Stimulated activated CD4-positive, alpha-beta T cell treated with anti-CD3 and anti-CD28 coated beads, Interleukin-2, amount 100 ng/mL, for 24 hours (primary cell): ENCODE measurements around the gene MTG2.

Experiments used
- DNase-seq, 2 donors: peaks; one replicate each; pipeline ENCODE4 v3.0.0-alpha.2; 2020

The MTG2 gene

DNA sequence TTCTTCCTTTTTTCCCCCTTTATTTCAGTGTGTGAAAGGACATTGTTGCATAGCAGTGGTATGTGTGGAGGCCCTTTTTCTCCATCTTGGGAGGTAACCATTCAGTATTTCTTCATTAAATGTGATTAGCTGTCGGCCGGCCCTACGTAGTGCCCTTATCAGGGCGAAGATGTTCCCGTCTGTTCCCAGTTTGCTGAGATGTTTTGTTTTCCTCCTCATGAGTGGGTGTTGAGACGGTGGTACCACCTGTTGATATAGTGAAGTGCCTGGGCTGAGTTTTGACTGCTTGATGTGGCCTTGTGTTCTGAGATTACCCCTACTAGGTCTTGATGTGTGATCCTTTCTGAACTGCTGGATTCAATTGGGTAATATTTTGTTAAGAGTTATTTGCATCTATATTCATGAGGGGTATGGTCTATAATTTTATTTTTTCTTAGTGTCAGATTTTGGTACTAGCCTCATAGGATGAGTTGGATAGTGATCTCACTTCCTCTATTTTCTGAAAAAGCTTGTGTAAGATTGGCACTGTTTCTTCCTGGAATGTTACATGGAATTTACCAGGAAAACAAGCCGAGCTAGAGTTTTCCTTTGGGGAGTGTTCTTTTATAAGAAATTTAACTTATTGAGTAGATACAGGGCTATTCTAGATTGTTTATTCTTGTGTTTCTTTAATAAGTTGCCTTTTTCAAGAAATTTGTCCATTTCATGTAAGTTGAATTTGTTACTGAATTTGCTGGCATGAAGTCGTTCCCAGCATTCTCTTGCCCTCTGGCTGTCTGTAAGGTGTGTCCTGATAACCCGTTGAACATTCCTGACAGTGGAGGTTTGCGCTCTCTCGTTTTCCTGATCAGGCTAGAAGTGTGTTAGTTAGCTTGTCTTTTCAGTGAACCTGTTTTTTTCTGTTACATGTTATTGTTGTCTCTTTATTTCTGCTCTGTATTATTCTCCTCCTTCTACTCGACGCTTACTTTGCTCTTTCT lies 4.3 kb downstream of the MTG2 start:
- DNase-seq = no peak

- DNase-seq = no peak
Observed at GRCh38 chr20:62190639-62191411, 8.0 kb downstream of the MTG2 start.

DNA sequence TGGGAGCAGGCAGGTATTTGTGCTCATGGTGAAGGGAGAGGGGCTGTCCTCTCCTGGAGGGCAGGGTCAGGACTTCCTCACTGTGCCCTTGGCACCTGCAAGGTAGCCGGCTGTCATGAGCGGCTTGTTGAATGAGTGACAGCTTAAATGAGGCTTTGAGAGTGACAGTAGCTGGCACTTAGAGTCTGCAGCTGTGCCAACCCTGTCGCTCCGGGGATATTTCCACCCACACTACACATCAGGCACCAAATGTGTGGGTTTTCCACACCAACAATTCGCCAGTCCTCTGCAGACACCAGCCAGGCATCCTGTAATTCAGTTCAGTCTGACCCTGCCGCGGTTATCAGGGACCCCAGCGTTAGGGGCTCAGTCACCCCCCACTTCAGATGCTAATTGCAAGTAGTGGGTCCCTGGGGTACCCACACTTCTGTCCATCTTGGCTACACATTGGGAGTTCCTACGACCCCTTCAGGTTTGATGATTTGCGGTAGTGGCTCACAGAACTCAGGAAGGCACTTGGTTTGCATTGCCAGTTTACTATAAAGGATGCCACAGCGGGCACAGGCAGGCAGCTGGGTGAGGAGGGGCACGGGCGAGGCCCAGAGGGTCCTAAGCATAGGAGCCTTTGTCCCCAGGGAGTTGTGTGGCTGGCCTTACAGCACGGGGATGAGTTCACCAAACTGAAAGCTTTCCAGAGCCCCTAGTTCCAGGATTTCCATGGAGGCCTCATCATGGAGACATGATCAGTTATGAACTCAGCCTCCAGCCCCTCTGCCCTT lies 9.1 kb downstream of the MTG2 start:
- DNase-seq = no peak

GRCh38 chr20:62192635-62193034 lies 9.8 kb downstream of the MTG2 start:
- no peak for DNase-seq

- DNase-seq = no peak
Observed at GRCh38 chr20:62193079-62194025, 10.5 kb downstream of the MTG2 start.

DNA sequence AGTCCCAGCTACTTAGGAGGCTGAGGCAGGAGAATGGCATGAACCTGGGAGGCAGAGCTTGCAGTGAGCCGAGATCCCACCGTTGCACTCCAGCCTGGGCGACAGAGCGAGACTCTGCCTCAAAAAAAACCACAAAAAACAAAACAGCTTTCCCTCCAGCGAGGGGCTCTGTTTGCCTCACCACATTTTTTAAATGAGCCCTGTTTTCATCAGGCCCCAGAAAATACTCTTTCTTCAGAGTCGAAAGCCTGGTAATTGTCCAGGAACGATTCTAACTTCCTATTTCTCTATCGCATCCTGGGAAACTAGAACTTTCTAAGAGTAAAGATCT lies 12.2 kb downstream of the MTG2 start:
- no peak for DNase-seq

GRCh38 chr20:62195736-62196135 lies 12.9 kb downstream of the MTG2 start:
- no peak for DNase-seq

DNA sequence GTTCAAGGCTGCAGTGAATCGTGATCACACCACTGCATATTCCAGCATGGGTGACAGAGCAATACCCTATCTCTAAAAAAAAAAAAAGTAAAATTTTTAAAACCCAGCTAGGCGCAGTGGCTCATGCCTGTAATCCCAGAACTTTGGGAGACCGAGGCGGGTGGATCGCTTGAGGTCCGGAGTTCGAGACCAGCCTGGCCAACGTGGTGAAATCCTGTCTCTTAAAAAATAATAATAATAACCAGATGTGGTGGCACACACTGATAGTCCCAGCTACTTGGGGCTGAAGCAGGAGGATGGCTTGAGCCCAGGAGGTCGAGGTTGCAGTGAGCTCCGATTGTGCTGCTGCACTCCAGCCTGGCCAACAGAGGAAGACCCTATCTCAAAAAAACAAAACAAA lies 13.5 kb downstream of the MTG2 start:
- no peak for DNase-seq

DNA sequence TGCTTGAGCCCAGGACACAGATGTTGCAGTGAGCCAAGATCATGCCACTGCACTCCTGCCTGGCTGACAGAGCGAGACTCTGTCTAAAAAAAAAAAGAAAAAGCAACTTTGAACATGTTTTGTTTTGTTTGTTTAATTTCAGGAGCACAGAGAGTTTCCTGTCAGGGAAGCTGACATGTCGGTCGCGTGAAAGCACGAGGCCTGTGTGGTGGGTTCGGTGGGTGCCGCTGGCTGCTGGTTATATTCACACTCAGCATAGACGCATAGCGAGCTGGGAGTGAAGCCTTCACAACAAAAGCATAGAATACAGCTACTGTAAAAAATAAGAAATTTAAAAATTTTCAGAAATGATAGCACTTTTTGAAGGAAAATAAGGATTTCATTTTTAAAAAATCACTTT lies 14.5 kb downstream of the MTG2 start:
- no peak for DNase-seq

GRCh38 chr20:62197801-62198200 lies 15.0 kb downstream of the MTG2 start:
- no peak for DNase-seq

- DNase-seq = no peak
Observed at GRCh38 chr20:62198496-62198895, 15.7 kb downstream of the MTG2 start.

DNA sequence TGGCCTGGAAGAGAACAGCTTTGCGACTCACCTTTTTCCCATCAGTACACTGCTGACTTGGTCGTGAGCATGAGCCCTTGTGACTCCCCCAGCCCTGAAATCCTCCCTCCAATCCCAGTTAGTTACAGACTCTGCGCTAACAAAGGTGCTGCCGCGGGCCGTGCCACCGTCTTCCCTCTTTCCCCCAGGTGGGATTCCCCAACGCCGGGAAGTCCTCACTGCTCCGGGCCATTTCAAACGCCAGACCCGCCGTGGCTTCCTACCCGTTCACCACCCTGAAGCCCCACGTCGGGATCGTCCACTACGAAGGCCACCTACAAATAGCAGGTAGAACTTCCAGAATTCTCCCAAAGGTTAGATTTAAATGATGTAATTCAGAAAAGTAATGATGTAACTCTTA lies 16.1 kb downstream of the MTG2 start:
- DNase-seq = no peak

DNA sequence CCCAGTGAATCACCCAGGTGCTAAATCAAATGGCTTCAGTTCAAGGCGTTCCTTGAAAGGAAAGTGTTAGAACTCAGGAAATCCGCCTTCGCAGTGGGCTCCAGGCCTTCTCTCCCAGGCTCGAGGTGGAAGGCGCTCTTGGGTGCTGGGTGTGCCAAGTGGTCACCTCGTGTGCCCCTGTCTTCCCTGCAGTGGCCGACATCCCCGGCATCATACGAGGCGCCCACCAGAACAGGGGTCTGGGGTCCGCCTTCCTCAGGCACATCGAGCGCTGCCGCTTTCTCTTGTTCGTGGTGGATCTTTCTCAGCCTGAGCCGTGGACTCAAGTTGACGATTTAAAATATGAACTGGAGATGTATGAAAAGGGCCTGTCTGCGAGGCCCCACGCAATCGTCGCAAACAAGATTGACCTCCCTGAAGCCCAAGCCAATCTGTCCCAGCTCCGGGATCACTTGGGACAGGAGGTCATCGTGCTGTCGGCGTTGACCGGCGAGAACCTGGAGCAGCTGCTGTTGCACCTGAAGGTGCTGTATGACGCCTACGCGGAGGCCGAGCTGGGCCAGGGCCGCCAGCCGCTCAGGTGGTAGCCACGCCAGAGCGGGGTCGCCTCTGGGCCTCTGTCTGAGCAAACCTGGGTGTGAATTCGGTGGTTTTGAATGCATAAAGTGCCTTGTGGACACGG lies 17.8 kb downstream of the MTG2 start:
- DNase-seq = no peak

DNA sequence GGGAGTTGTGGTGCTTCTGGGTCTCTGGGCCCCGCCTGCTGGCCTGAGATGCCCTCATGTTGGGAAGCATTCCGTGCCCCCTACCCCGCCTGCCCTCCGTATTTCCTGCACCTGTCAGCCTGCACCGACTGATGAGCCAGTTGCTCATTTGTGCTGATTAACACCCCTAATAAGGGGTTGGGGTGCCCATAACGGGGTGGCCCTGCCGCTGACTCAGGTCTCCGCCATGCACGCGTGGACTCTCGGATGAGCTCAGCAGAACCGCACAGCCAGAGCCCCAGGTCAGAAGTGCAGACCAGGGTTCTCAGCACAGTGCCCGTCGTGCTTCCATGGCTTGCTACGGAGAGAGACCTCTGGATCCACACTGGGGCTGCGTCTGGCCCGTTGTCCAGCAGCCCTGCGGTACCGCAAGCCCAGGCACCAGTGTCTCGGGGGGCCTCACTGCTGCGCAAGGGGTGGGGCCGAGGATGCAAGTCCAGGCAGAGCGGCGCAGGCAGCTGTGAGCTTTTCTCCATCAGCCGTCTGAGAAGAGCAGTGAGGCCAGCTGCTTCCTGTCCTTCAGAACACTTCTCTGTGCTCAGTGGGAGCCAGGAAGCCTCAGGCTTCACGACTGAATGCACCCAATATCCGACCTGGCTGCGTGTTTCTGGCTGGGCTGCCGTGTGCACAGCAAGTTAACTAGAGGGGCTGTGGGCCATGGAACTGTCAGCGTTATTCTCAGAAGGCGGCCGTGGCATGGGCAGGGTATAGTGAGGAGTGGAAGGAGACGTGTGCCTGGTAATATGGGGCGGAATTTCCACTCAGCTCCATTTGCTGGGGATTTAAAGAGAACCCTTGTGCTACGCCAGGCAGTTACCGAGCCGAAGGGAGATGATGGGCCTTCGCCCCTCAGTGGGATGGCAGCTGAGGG lies 18.6 kb downstream of the MTG2 start:
- DNase-seq = no peak

DNA sequence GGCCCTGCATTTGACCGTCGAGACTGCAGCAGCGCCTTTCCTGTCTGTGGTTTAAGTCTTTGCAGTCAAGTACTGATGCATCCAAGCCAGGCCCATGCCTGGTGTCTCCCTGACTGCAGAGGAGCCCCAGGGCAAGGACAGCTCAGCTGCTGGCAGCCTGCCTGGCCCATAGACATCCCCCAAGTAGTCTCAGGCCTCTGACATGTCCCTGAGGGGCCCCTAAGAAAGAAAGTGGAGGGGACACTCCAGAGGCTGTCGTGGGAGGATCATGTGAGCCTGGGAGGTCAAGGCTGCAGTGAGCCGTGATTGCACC lies 19.2 kb downstream of the MTG2 start:
- DNase-seq = no peak

- no peak for DNase-seq
Observed at GRCh38 chr20:62202676-62203377, 20.0 kb downstream of the MTG2 start.

DNA sequence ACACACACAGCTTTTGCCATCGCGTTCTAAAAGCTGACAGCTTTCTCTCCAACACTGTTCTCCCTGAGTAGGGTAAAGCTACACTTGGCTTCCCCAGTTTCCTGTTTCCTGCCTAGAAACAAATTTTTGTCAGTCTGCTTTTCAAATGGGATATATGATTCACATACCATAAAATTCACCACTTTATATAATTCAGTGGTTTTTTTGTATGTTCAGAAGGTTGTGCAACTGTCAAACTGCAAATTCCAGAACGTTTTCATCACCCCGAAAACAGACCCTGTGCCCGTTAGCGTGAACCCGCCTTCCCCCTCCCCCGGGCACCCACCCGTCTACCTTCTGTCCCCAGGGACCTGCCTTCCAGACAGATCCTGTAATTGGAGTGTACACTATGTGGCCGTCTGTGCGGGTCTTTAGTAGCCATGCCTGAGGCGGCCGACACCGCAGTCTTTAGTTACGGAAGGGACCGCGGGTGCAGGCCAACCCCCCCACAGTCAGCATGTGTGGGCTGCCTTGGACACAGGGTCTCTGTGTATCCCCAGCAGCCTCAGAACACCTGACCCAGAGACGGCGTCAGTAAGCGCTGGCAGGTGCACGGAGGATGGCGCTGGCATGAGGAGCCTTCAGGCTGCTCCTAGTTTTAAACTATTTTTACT lies 20.7 kb downstream of the MTG2 start:
- no peak for DNase-seq

- no peak for DNase-seq
Observed at GRCh38 chr20:62205618-62206387, 23.0 kb downstream of the MTG2 start.

DNA sequence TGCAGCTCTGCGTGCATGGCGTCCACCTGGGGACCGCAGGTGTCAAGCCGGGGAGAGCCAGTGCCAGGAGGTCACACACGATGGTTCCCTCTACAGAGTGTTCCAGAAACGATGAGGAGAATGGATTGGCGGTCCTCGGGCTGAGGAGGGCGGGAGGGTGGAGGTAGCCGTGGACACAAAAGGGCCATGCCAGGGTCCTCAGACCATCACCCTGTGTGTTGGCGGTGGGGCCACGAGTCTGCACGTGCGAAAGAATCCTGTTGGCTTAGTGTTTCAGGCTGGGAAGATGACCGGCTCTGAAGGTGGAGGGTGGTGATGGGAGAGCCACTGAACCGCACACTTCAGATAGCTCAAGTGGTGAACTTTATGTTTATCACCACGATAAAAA lies 23.6 kb downstream of the MTG2 start:
- no peak for DNase-seq
